Fibroblast of villous mesenchyme (primary cell): ENCODE data around the gene EDIL3. TPM values are rescaled to one million over a fixed set of nuclear protein-coding genes. Genes with fewer than 3 reads are reported as not detected.
A peak's percentile ranks its signal among the peaks of the same experiment; 100 is the strongest.

ENCODE experiments used
- DNase-seq: peaks from one replicate; pipeline ENCODE4 v3.0.0-alpha.2; 2010; ENCODE audit warnings: low read depth
- H3K4me3 ChIP-seq: 2 replicates; pipeline ENCODE4 v1.5.1; 2011; ENCODE audit warnings: low read depth, mild to moderate bottlenecking, low read length
- CTCF ChIP-seq: IDR thresholded peaks from 2 replicates; pipeline ENCODE4 v1.5.1; 2012; ENCODE audit warnings: low read depth, mild to moderate bottlenecking, low read length; ENCODE audit not compliant: insufficient read depth
- total RNA-seq: library from RNA; depleted of rRNA; stranded (reverse); fragments of >200 nt; gene quantifications from 2 replicates; pipeline ENCODE4 v1.2.3, GENCODE V29; 2012

Gene EDIL3, protein sequence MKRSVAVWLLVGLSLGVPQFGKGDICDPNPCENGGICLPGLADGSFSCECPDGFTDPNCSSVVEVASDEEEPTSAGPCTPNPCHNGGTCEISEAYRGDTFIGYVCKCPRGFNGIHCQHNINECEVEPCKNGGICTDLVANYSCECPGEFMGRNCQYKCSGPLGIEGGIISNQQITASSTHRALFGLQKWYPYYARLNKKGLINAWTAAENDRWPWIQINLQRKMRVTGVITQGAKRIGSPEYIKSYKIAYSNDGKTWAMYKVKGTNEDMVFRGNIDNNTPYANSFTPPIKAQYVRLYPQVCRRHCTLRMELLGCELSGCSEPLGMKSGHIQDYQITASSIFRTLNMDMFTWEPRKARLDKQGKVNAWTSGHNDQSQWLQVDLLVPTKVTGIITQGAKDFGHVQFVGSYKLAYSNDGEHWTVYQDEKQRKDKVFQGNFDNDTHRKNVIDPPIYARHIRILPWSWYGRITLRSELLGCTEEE
- total RNA-seq, result 57.0 and 108 TPM in 2 replicates

- no peak for DNase-seq
- no peak for TF ChIP-seq CTCF
- peak within 1 kb of the TSS; percentile 58 for H3K4me3 ChIP-seq
Observed at GRCh38 chr5:84384604-84385575, at the start of gene EDIL3. EDIL3 (minus strand) TSS chr5:84384880; CDS start chr5:84384374, 506 bp downstream.

- TF ChIP-seq CTCF, result no peak
- H3K4me3 ChIP-seq, result no peak overlapping the region
- peak; percentile 33 for DNase-seq
Observed at GRCh38 chr5:84433461-84433860, 48.8 kb upstream of the EDIL3 start.

DNA sequence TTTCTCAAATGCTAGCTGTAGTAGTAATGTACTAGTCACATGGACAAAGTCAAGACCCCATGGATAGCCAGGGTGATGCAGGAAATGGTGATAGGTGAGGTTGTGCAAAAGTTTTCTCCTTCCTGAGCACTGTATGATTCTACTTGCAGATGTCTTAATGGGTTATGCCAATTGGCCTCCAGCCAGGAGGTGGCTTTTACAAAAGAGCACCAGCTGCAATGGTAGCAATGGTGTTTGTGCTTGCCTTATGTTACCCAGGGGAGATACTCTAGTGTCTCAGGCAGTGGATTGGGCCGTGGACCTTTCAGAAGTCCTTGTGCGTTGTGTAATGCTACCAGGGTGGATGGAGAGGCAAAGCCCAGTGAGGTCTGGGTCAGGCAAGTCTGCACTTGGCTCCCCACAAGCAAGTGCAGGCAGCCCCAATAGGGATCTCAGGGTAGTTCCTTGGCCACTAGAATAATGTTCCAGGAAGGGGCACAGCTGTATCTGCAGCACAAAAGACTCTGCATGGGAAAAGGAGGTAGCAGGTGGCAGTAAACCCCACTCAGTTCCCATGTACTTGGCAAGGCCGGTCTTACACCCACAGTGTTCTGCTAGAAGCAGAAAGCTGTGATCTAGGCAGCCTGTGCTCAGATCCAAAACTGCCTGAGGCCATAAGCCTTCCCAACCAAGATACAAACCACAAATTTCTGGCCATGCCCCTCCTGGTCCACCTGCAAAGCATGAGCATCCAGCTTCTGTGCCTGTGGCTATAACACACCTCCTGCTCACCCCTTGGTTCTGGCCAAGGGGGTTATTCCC, 46.4 kb upstream of the EDIL3 start:
- no peak for TF ChIP-seq CTCF
- no peak for DNase-seq

DNA sequence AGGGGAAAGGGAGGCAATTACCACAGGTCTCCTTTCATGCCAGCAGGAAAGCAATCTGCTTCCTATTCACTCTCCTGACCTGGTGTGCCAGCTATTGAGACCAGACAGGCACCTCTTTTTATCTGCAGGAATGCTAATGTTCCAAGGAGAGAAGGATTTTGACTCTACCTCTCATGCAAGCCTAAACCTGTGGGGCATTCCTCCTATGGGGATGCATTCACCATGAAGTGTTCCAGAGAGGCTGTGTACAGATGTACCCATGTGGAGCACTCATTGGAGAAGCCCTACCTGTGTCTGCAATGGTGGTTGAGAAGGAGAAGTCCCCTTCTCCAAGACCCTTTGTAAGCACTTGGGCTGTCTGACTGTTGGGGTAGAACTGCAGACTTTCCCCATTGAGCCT, 45.4 kb upstream of the EDIL3 start:
- no peak overlapping the region for H3K4me3 ChIP-seq
- TF ChIP-seq CTCF, result no peak
- DNase-seq, result no peak

More for the DNA sequence above, 46.4 kb upstream of the EDIL3 start:
- no peak overlapping the region for H3K4me3 ChIP-seq

- no peak for DNase-seq
- H3K4me3 ChIP-seq, result no peak overlapping the region
- no peak for TF ChIP-seq CTCF
Observed at GRCh38 chr5:84425365-84425881, 40.7 kb upstream of the EDIL3 start.

DNA sequence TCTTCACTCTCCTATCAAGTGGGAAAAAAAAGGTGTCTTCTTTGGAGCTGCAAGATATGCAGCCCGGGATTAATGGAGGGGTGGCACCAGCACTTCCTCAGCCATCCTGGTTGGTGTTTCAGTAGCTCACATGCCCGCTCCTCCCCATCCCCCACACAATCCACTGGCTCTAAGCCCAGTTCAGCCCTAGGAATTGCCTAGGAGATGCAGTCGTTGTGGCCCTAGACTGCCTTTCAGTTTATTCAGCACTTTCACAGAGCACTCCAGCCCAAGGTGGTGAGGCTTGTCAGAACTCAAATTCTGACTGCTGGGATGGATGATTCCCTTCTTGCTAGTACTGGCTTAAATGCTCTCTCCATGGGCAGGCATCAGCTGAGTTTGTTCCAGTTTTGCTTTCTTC, 35.1 kb upstream of the EDIL3 start:
- DNase-seq, result no peak
- no peak overlapping the region for H3K4me3 ChIP-seq
- TF ChIP-seq CTCF, result no peak
